Natural killer cell treated with Interleukin-12 subunit alpha and Interleukin-12 subunit beta and Interleukin-15 and Interleukin-18, amount 100 ng/mL, for 72 hours (primary cell): ENCODE measurements around the gene TMPRSS9. TPM values are rescaled to one million over a fixed set of nuclear protein-coding genes. Genes with fewer than 3 reads are reported as not detected.

Experiments used
- ATAC-seq, 2 donors: fragments of 150-1000 bp; cut with Tn5 transposase in 1 of 2; sonication (Bioruptor Pico), chemical (Tn5 transposase) in 1 of 2; 2 replicates each; pipeline ENCODE4 v1.10.0; 2021
- DNase-seq: peaks from one replicate; pipeline ENCODE4 v3.0.0; 2022; ENCODE audit warnings: low spot score
- H3K27ac Mint-ChIP-seq, 2 donors: 1 replicate in 1 of 2; 2 replicates in 1 of 2; pipeline ENCODE4 v1.8.0; 2022; ENCODE audit warnings: mixed read lengths in 2 of 2, mild to moderate bottlenecking in 1 of 2, moderate library complexity in 1 of 2
- H3K27me3 Mint-ChIP-seq, 2 donors: 1 replicate in 1 of 2; 2 replicates in 1 of 2; pipeline ENCODE4 v1.8.0; 2022; ENCODE audit warnings: mixed read lengths in 2 of 2
- H3K36me3 Mint-ChIP-seq: one replicate; pipeline ENCODE4 v1.8.0; 2022; ENCODE audit warnings: mixed read lengths
- H3K4me1 Mint-ChIP-seq, 2 donors: 1 replicate in 1 of 2; 2 replicates in 1 of 2; pipeline ENCODE4 v1.8.0; 2022; ENCODE audit warnings: low read depth in 2 of 2, mixed read lengths in 2 of 2, mild to moderate bottlenecking in 1 of 2
- H3K4me3 Mint-ChIP-seq: one replicate; pipeline ENCODE4 v1.8.0; 2022; ENCODE audit warnings: mixed read lengths
- H3K9me3 Mint-ChIP-seq: 2 replicates; pipeline ENCODE4 v1.8.0; 2022; ENCODE audit warnings: mixed read lengths
- total RNA-seq, 2 donors: library from RNA; stranded (reverse); gene quantifications; one replicate each; pipeline ENCODE4 v1.2.3, GENCODE V29; 2022

Gene TMPRSS9
- total RNA-seq, 2 donors from 2014 or later = not detected

GRCh38 chr19:2365201-2365970, 5.3 kb downstream of the TMPRSS9 start:
- Mint-ChIP-seq H3K4me1 (peaks cover 0 to 3% of the 10 kb centered on the region in 2 donors), H3K27ac (no peak overlapping the region), H3K4me3 (no peak overlapping the region), H3K27me3 (peaks cover 12 to 14% of the 10 kb centered on the region in 2 donors), H3K9me3 (no peaks in the 10 kb centered on the region), H3K36me3 (no peaks in the 10 kb centered on the region)
- no peak for ATAC-seq
- no peak for DNase-seq

DNA sequence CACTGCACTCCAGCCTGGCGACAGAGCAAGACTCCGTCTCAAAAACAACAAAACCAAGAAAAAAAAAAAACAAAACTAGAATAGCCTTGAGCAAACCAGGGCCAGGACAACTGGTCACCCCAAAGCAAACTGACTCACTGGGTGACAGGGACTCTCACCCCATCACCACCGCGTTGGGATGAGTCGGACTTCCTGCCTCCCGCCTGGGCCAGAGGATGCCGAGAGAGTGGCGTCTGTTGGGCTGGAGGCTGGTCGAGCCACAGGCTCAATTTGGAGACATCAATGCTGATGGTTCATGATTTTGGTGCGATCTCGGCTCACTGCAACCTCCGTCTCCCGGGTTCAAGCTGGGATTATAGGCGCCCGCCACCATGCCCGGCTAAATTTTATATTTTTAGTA, 11.6 kb downstream of the TMPRSS9 start:
- Mint-ChIP-seq H3K4me1 (peaks cover 0 to 3% of the 10 kb centered on the region in 2 donors), H3K27me3 (peaks cover 0 to 11% of the 10 kb centered on the region in 2 donors), H3K36me3 (no peaks in the 10 kb centered on the region), H3K9me3 (no peaks in the 10 kb centered on the region), H3K27ac (no peak overlapping the region), H3K4me3 (no peak overlapping the region)
- DNase-seq = no peak
- no peak for ATAC-seq

- H3K4me3 Mint-ChIP-seq = no peak overlapping the region
- H3K4me1 Mint-ChIP-seq = peaks cover 0 to 3% of the 10 kb centered on the region in 2 donors
- no peaks in the 10 kb centered on the region for H3K9me3 Mint-ChIP-seq
These were observed 12.1 kb downstream of the TMPRSS9 start for GRCh38 chr19:2372076-2372612.

GRCh38 chr19:2374808-2375207, 14.7 kb downstream of the TMPRSS9 start:
- Mint-ChIP-seq H3K27me3 (peaks cover 0 to 7% of the 10 kb centered on the region in 2 donors), H3K9me3 (peaks cover 5% of the 10 kb centered on the region), H3K36me3 (peaks cover 6% of the 10 kb centered on the region), H3K27ac (no peak overlapping the region), H3K4me1 (peaks cover 0 to 3% of the 10 kb centered on the region in 2 donors), H3K4me3 (no peak overlapping the region)
- DNase-seq (no peak), ATAC-seq (no peak)

More at GRCh38 chr19:2372076-2372612, 12.1 kb downstream of the TMPRSS9 start:
- Mint-ChIP-seq H3K27me3 (peaks cover 0 to 11% of the 10 kb centered on the region in 2 donors), H3K27ac (no peak overlapping the region), H3K36me3 (no peaks in the 10 kb centered on the region)
- ATAC-seq = no peak
- DNase-seq = no peak

DNA sequence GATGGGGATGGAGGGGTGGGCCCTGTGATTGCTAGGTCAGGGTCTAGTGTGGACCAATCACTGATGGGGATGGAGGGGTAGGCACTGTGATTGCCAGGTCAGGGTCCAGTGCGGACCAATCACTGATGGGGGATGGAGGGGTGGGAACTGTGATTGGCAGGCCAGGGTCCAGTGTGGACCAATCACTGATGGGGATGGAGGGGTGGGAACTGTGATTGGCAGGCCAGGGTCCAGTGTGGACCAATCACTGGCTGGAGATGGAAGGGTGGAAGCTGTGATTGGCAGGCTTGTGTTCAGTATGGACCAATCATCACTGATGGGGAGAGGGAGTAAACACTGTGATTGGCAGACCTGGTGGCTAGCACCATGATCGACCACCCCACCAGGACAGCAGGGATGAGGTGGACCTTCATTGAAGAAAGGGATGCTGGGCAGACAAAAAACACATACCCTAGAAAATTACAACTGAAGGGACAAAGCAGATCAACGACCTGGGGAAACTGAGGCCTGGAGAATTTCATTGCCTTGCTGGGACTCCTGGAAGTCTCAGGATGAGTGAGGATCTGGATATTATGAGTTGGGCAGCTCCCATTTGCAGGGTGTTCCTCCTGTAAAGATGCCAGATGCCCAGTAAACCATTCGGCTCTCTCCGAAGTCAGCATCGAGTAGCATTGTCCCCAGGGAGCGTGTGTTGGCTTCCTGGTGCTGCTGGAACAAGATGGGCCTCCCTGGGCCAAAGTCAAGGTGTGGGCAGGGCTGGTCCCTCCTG, 15.5 kb downstream of the TMPRSS9 start:
- peaks cover 5% of the 10 kb centered on the region for H3K9me3 Mint-ChIP-seq

GRCh38 chr19:2376784-2377519, 16.9 kb downstream of the TMPRSS9 start:
- H3K36me3 Mint-ChIP-seq = peaks cover 13% of the 10 kb centered on the region
- DNase-seq = no peak
- ATAC-seq = no peak
- H3K27me3 Mint-ChIP-seq = peaks cover 0 to 9% of the 10 kb centered on the region in 2 donors
- peaks cover 0 to 3% of the 10 kb centered on the region in 2 donors for H3K4me1 Mint-ChIP-seq
- H3K4me3 Mint-ChIP-seq = no peak overlapping the region
- peak overlapping the region in 1 of 2 donors; percentile 83 for H3K27ac Mint-ChIP-seq
- peaks cover 5% of the 10 kb centered on the region for H3K9me3 Mint-ChIP-seq

More for the DNA sequence above, 15.5 kb downstream of the TMPRSS9 start:
- ATAC-seq (peak; percentile 27 to 55), DNase-seq (no peak)
- Mint-ChIP-seq H3K27ac (no peak overlapping the region), H3K4me1 (peaks cover 0 to 3% of the 10 kb centered on the region in 2 donors), H3K4me3 (no peak overlapping the region), H3K36me3 (peaks cover 7% of the 10 kb centered on the region), H3K27me3 (peaks cover 0 to 7% of the 10 kb centered on the region in 2 donors)

DNA sequence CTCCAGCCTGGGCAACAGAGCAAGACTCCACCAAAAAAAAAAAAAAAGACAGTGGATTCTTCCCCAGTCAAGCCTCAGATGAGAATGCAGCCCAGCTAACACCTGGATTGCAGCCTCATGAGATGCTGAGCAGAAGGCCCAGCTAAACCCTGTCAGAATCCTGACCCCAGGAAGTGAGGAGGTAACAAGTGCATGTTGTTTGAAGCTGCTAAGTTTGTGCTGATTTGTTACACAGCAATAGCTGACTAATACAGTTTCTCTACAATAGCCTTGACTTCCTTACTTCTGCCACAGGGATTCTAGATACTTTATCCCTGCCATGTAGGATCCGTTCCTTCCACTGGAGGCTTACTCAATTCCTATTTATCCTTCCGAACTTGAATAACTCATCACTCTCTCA, 20.5 kb downstream of the TMPRSS9 start:
- peaks cover 5% of the 10 kb centered on the region for H3K9me3 Mint-ChIP-seq
- H3K27ac Mint-ChIP-seq = no peak overlapping the region
- ATAC-seq = no peak
- no peak overlapping the region for H3K4me3 Mint-ChIP-seq
- H3K27me3 Mint-ChIP-seq = peaks cover 0 to 5% of the 10 kb centered on the region in 2 donors
- H3K36me3 Mint-ChIP-seq = peaks cover 13% of the 10 kb centered on the region
- peaks cover 0 to 7% of the 10 kb centered on the region in 2 donors for H3K4me1 Mint-ChIP-seq
- no peak for DNase-seq

GRCh38 chr19:2381148-2381820, 21.2 kb downstream of the TMPRSS9 start:
- Mint-ChIP-seq H3K27me3 (peaks cover 0 to 5% of the 10 kb centered on the region in 2 donors), H3K4me1 (peaks cover 0 to 7% of the 10 kb centered on the region in 2 donors), H3K36me3 (peaks cover 13% of the 10 kb centered on the region), H3K9me3 (peaks cover 5% of the 10 kb centered on the region), H3K4me3 (no peak overlapping the region), H3K27ac (no peak overlapping the region)
- DNase-seq = no peak
- ATAC-seq = no peak

- Mint-ChIP-seq H3K36me3 (peaks cover 13% of the 10 kb centered on the region), H3K27ac (no peak overlapping the region), H3K27me3 (peaks cover 0 to 8% of the 10 kb centered on the region in 2 donors), H3K4me3 (no peak overlapping the region), H3K4me1 (peaks cover 0 to 4% of the 10 kb centered on the region in 2 donors), H3K9me3 (peaks cover 5% of the 10 kb centered on the region)
- ATAC-seq (no peak), DNase-seq (no peak)
These were observed 22.6 kb downstream of the TMPRSS9 start for GRCh38 chr19:2382530-2383222.

DNA sequence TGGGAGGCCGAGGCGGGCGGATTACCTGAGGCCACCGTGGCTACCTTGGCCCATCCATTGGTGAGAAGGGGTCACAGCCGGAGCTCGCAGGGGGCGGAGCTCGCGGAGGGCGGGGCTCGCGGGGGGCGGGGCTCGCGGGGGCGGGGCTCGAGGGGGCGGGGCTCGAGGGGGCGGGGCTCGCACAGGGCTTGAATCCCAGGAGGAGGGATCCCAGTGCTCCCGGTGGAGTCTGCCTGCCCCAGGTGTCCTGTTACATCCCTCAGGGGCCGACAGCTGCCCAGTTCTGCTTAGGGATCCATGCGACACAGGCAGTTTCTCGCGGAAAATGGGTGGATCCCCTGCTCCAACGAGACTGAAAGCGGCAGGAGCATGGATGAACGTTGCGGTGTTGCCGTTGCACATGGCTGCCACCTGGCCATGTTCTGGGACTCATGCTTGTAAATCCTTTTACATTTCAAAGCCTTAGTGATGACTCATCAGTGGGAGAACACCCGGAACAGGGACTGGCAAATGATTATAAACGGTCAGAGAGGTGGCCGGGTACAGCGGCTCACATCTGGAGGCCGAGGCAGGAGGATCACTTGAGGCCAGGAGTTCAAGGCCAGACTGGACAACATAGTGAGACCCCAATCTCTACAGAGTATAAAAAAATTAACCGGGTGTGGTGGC, 25.1 kb downstream of the TMPRSS9 start:
- Mint-ChIP-seq H3K4me1 (peaks cover 0 to 4% of the 10 kb centered on the region in 2 donors), H3K9me3 (no peaks in the 10 kb centered on the region), H3K4me3 (no peak overlapping the region), H3K27me3 (peaks cover 0 to 12% of the 10 kb centered on the region in 2 donors), H3K36me3 (peaks cover 6% of the 10 kb centered on the region), H3K27ac (no peak overlapping the region)
- peak in 1 of 2 donors; percentile 52 for ATAC-seq
- DNase-seq = no peak

- DNase-seq (no peak), ATAC-seq (no peak)
- Mint-ChIP-seq H3K4me1 (peaks cover 5 to 6% of the 10 kb centered on the region in 2 donors), H3K27ac (no peak overlapping the region), H3K27me3 (peaks cover 0 to 10% of the 10 kb centered on the region in 2 donors), H3K4me3 (no peak overlapping the region), H3K9me3 (no peaks in the 10 kb centered on the region), H3K36me3 (no peaks in the 10 kb centered on the region)
These were observed 27.6 kb downstream of the TMPRSS9 start for GRCh38 chr19:2387367-2388288.
